Ramos (cell line): ENCODE results near the gene TFCP2L1.
"Not testable (repeated sequence)": the region's sequence is repeated elsewhere in the genome, so short reads cannot be mapped to it uniquely, and the experiment has no call there.

ENCODE experiments used
- in situ Hi-C: fragments of 300-500 bp; cut with MboI; formaldehyde crosslinking; loops from one replicate; pipeline ENCODE4 v1.14.3; 2022; ENCODE audit warnings: low sequenced_read_pairs; ENCODE audit not compliant: unreplicated experiment

Gene TFCP2L1, protein sequence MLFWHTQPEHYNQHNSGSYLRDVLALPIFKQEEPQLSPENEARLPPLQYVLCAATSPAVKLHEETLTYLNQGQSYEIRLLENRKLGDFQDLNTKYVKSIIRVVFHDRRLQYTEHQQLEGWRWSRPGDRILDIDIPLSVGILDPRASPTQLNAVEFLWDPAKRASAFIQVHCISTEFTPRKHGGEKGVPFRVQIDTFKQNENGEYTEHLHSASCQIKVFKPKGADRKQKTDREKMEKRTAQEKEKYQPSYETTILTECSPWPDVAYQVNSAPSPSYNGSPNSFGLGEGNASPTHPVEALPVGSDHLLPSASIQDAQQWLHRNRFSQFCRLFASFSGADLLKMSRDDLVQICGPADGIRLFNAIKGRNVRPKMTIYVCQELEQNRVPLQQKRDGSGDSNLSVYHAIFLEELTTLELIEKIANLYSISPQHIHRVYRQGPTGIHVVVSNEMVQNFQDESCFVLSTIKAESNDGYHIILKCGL

DNA sequence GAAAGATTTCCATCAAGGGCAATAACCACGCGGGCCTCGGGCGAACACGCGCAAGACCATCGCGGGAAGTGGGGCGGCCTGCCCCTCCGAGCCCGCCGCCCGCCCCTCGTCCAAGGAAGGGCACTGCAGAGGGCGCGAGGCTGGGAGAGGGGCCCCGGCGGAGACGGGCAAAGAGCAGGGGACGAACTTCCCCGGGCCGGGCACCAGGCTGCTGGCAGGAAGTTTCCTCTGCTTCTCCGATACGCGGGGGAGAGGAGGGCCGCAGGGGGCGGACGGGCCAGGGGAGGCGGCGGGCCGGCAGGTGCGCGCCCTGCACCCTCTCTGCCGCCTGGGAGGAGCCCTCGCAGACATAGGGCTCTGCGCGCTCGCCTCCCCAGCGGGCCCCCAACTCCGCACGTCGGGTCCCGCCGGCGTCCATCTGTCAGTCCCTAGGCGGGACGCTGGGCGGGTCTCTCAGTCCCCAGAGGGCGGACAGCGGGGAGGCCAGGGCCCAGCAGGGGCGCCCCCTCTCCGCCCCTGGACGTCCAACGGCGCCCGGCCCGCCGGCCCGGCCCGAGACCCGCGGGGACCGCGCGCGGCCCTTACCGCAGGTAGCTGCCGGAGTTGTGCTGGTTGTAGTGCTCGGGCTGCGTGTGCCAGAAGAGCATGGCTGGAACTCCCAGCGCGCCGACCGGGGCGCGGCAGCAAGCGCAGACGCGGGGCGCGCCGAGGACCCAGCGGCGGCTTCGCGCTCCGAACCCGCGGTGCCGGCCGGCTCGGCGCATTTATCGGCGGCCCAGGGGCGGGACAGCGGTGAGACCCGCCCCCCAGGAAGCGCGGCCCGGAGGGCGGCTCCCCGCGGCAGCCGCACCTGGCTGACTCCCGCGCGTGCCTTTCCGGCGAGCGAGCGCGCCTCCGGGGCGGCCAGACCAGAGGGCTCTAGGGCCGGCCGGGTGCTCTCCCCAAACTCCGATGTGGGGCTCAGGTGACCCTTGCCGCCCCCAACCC, at the start of gene TFCP2L1:
TSS of gene TFCP2L1 (minus strand) at position 740 of the 987 bp plus-strand sequence. CDS start at position 647, 93 bp downstream.
- in situ Hi-C loops = no loop called here

DNA sequence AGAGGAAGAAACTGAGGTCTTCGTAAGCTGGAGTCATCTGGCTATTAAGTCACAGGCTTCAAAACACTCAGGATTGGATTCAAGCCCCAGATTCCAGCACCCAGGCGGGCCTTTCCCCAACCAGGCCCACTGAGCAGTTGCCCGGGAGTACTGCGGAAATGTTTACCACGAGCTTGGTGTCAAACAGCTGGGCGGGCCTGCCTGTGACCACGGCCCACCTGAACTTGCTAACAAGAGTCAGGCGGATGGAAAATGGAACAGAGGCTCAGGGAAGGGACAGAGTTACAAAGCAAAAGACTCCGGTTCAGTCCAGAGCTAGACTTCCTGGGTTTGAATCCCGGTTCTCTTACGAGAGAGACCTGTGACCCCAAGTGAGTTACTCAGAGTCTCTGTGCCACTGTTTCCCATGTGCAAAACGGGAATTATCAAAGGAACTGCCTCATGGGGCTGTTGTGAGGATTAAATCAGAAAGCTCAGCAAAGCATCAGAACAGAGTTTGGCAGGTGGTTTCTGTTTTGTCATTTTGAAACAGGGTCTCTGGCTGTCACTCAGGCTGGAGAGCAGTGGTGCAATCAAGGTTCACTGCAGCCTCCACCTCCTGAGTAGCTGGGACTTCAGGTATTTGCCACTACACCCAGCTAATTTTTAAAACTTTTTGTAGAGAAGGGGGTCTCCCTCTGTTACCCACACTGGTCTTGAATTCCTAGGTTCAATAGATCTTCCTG, 49.0 kb upstream of the TFCP2L1 start:
- in situ Hi-C loops = no loop called here

DNA sequence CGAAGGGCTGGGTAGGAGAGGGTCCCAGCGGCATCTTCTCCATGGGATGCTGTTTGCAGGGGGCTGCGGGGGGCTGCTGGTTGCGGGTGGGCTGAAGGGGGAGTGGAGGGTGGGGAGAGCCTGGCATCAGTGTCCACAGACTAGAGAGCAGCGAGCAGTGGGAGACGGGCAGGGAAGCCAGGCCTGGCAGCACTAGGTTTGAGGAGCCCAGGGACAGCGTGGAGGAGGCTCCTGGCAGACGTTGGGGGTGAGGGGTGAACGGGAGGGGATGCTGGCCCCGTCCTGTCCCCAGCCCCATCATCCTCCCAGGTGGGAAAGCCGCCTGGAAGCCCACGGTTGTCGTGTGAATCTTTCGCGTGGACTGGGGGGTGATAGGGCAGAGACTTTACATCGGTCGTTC, 48.2 kb upstream of the TFCP2L1 start:
- in situ Hi-C loops = no loop called here

DNA sequence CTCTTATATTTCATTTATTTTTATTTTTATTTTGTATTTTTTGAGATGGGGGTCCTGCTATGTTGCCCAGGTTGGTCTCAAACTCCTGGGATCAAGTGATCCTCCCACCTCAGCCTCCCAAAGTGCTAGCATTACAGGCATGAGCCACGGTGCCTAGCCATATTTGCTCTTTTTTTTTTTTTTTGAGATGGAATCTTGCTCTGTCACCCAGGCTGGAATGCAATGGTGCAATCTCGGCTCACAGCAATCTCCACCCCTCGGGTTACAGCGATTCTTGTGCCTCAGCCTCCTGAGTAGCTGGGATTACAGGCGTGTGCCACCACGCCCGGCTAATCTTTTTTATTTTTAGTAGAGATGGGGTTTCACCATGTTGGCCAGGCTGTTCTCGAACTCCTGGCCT, 46.3 kb upstream of the TFCP2L1 start:
- in situ Hi-C loops = not testable (repeated sequence)

DNA sequence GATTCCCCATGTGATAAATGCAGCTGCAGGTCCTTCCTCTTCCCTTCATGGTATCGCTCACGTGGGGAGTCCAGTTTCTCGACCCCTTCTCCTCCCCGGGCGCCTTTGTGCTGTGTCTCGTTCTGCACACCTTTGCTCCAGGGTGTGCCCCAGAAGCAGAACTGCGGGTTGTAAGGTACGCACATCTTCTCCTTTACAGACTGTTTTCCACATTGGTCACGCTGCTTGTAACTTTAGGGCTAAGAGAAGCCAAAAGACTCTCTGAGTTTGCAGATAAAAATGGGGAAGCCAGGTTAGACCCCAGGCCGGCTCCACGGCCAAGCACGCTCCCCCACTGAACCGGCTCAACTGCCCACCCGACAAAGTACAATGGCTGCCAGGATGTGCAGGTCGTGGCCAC, 45.9 kb upstream of the TFCP2L1 start:
- in situ Hi-C loops = no loop called here

DNA sequence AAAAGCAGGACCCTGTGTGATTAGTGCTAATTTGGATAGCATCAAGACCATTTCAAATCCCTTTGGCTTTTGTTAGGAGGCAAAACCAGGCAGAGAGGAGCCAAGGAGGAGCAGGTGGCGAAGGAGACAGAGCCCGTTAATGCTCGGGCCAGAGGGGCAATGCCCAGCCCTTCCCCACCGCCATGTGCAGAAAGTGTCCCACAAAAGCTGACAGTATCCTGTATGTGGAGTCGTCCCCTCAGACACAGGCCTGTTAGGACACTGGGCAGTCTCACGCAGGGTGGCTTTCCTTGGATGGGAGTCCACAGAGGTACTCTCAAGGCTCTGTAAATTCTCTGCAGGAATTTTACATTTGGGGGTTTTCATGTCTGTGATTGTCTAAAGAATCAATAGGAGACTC, 44.8 kb upstream of the TFCP2L1 start:
- in situ Hi-C loops = no loop called here

DNA sequence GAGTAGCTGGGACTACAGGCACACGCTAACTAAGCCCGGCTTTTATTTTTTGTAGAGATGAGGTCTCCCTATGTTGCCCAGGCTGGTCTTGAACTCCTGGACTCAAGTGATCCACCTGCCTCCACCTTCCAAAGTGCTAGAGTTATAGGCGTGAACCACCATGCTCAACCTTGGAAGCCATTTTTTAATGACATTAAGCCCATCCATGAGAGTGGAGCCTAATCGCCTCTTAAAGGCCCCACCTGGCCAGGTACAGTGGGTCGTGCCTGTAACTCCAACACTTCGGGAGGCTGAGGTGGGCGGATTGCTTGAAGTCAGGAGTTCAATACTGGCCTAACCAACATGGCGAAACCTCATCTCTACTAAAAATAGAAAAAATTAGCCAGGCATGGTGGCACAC, 41.6 kb upstream of the TFCP2L1 start:
- in situ Hi-C loops = no loop called here

DNA sequence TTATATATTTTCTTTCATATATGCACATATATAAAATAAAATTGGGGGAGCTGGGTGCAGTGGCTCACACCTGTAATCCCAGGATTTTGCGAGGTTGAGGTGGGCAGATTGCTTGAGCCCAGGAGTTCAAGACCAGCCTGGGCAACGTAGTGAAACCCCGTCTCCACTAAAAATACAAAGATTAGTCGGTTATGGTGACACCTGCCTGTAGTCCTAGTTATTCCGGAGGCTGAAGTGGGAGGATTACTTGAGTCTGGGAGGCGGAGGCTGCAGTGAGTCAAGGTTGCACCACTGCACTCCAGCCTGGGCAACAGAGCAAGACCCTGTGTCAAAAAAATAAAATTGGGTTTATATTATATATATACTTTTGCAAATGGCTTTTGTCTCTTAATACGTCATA, 39.6 kb upstream of the TFCP2L1 start:
- in situ Hi-C loops = no loop called here

DNA sequence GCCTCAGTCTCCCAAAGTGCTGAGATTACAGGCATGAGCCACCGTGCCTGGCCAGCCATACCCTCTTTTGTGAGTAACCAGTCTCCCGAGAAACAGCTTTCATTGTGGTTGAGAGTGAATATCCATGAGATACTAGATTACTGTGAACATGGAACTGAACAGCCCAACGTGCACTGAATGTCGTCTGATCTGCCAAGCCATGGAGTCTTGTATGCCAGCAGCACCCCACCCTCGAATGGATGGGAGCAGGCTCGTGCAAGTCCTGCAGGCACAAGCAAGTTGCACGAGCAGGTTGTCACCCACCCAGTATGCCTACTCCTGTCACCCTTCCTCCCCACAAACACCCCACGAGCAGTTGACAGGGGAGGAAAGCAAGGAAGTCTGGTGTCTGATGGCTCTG, 36.5 kb upstream of the TFCP2L1 start:
- in situ Hi-C loops = no loop called here

DNA sequence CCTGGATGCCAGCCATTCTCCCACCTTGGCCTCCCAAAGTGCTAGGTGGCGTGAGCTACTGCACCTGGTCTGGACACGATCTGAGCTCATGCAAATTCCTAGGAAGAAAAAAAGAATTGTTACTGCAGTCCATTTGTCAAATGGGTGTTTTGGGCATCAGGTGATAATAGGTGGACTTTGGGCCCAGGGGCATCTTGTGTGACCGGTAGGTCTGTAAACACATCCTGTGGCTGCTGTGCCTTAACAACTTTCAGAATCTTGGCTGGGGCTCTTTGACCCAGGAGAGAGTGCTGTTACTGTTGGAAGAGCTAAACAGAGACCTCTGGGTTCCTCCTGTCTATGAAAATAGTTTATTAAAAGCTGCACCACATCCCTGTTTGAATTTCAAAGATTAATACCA, 34.9 kb upstream of the TFCP2L1 start:
- in situ Hi-C loops = no loop called here

DNA sequence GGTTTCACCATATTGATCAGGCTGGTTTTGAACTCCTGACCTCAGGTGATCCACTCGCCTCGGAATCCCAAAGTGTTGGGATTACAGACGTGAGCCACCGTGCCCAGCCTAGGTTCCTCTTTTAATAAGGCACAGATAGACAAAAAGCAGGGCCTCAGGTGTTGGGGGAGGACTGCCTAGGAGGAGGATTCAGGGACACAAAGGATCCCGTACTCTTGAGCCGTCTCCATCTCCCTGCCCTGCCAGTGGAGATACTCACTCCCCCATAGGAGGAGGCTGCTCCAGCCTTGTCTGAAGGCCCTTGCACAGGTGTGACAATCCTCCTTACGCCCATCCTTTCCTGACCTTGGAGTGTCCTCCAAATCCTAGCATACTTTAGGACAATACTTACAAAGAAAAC, 32.0 kb upstream of the TFCP2L1 start:
- in situ Hi-C loops = no loop called here

DNA sequence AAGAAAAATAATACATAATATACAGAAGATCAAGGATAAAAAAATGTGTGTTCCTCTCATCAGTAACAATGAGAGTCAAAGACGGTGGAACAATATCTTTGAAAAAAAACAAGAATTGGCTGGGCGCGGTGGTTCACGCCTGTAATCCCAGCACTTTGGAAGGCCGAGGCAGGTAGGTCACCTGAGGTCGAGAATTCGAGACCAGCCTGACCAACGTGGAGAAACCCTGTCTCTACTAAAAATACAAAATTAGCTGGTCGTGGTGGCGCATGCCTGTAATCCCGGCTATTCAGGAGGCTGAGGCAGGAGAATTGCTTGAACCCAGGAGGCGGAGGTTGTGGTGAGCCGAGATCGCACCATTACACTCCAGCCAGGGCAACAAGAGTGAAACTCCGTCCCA, 28.7 kb upstream of the TFCP2L1 start:
- in situ Hi-C loops = not testable (repeated sequence)

DNA sequence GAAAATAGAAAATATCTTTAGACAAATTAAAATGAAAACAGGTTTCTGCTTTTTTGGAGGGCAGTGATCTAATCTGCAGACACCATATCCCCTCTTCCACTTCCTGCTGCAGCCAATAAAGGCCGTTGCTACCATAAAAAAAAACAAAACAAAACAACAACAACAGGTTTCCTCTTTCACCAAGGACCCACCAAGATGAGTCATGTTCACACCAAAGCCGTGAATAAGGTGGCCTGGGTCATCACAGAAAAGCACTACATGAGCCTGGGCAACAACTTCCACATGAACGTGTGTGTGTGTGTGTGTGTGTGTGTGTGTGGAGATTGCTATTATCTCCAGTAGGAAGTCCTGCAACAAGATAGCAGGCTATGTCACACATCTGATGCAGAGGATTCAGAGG, 24.8 kb upstream of the TFCP2L1 start:
- in situ Hi-C loops = no loop called here

DNA sequence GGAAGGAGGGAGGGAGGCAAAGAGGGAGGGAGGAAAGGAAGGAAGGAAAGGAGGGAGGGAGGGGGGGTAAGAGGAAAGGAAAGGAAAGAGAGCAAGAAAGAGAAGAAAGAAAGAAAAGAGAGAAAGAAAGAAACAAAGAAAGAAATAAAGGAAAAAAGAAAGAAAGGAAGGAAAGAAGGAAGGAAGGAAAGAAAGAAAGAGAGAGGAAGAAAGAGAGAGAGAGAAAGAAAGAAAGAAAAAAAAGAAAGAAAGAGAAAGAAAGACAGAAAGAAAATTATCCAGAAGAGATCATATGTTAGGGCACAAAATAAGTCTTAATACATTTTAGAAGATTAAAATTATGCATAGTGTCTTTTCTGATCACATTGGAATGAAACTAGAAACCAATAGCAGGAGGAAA, 24.3 kb upstream of the TFCP2L1 start:
- in situ Hi-C loops = no loop called here

DNA sequence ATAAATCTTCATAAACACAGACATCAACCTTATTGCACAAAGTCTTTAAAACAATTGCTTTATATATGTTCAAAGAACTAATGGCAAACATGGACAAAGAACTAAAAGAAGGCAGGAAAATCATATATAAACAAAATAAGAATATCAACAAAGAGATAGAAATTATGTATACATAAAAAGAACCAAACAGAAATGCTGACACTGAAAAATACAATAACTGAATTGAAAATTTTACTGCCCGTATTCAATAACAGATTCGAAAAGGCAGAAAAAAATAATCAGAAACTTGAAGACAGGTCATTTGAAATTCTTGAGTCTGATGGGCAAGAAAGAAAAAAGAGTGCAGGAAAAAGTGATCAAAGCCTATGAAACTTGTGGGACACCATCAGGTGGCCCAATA, 22.0 kb upstream of the TFCP2L1 start:
- in situ Hi-C loops = no loop called here

DNA sequence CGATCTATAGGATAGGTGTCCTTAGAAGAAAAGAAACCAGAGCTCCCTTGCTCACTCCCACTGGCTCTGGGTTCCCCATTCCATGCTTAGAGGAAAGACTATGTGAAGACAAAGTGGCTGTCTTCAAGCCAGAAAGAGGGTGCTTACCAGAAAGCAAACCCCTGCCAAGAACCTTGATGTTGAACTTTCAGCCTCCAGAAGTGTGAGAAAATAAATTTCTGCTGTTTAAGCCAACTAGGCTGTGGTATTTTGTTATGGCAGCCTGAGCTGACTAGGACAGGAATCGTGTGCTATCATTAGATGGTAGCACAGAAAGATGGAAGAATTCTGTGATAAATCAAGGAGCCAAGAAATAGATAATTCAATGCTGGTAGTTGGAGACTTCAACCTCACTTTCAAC, 19.9 kb upstream of the TFCP2L1 start:
- in situ Hi-C loops = no loop called here

DNA sequence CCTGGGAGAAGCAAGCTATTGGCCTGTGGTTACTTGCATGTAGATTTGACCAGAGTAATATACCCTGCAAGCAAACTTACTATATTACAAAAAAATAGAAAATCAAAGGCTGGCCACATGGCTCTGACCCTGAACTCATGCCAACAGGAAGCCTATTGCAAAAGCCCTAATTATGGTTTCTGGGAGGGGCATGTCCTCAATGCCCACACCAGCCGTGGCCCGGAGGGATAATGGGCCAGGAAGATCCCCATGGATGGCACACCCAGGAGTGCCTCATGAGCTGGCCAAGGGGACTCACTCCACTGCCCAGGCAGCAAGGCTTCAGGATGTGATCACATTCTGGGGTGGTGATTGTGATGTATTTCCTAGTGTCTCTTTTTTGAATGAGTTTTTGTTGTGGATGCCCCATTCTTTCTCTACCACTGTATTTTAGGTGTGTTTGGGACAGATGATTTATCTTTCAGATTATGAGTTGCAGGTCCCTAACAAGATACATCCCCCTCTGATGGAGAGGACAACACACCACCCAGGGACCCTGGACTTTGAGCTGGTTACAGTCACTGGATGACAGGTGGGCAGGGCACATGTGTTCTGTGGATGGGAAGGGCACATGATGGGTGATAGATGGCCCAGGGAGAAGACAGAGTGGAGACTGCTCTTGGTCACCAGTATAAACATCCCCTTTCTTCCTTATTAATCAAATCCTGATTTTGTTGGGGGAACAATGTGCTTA, 18.7 kb upstream of the TFCP2L1 start:
- in situ Hi-C loops = no loop called here

DNA sequence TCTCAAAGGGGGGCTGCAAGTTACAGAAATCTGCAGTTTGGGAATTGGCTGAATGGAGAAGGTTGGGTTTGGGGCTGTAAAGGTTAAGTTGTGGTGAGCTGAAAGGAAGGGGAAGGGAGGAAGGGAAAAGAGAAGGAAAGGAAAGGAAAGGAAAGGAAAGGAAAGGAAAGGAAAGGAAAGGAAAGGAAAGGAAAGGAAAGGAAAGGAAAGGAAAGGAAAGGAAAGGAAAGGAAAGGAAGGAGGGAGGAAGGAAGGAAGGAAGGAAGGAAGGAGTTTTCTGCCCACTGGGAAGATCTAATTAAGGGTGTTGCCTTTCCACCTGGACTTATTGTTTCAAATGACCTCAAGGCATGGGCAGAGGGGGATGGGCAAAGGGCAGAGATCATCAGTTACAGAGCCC, 16.2 kb upstream of the TFCP2L1 start:
- in situ Hi-C loops = not testable (repeated sequence)

DNA sequence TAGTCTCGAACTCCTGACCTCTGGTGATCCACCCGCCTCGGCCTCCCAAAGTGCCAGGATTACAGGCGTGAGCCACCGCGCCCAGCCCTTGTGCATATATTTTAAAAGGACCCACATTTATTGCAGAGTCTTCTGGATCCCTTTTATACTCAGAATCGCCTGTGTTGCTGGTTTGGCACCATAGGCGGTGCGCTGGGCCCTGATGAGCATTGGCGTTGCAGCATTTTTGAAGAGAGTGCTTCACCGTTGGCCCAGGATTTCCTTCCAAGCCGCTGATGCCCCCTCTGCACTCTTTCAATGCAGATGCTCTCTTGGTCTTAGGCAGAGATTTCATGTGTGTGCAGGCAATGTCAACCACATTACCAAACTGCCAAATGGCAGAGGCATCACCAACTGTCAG, 13.5 kb upstream of the TFCP2L1 start:
- in situ Hi-C loops = no loop called here

DNA sequence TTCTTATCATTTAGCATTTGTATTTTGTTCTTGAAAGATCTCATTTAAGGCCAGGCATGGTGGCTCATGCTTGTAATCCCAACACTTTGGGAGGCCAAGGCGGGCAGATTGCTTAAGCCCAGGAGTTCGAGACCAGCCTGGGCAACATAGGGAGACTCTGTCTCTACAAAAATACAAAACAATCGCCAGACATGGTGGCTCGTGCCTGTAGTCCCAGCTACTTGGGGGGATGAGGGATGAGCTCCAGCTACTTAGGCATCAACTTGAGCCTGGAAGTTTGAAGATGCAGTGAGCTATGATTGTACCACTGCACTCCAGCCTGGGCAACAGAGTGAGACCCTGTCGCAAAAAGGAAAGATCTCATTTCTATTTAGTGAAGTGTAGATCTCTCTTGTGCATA, 12.9 kb upstream of the TFCP2L1 start:
- in situ Hi-C loops = not testable (repeated sequence)
